CD8-positive, alpha-beta memory T cell (primary cell): ENCODE data around the gene ABO. TPM values are rescaled to one million over a fixed set of nuclear protein-coding genes. Genes with fewer than 3 reads are reported as not detected.
"Not testable (repeated sequence)": the region's sequence is repeated elsewhere in the genome, so short reads cannot be mapped to it uniquely, and the experiment has no call there.

Experiments used
- CTCF ChIA-PET: fragments of 350-600 bp; sonication (Branson Sonifier 250); formaldehyde crosslinking; loops from one replicate; lab custom pipeline; 2021; ENCODE audit warnings: antibody characterized with exemption; lab: Charles Lee
- POLR2A ChIA-PET: fragments of 350-600 bp; sonication (Branson Sonifier 250); formaldehyde crosslinking; loops from one replicate; lab custom pipeline; 2021; ENCODE audit warnings: antibody characterized with exemption; lab: Charles Lee
- DNase-seq, 5 donors: peaks; one replicate each; pipeline versions ENCODE4 v3.0.0 to v3.0.0-alpha.2; 2020 to 2022; ENCODE audit warnings: mixed read lengths in 1 of 5
- H3K27ac ChIP-seq: one replicate; pipeline ENCODE4 v1.7.0; 2013; ENCODE audit warnings: low read depth, mild to moderate bottlenecking, low read length, moderate library complexity
- H3K27me3 ChIP-seq: 2 replicates; pipeline ENCODE4 v1.7.0; 2013; ENCODE audit warnings: low read length, mild to moderate bottlenecking; ENCODE audit not compliant: insufficient read depth, poor library complexity, severe bottlenecking
- H3K36me3 ChIP-seq: 2 replicates; pipeline ENCODE4 v1.7.0; 2013; ENCODE audit warnings: mild to moderate bottlenecking, low read length, moderate library complexity; ENCODE audit not compliant: insufficient read depth
- H3K4me1 ChIP-seq: 2 replicates; pipeline ENCODE4 v1.7.0; 2013; ENCODE audit warnings: mild to moderate bottlenecking, low read length, moderate library complexity; ENCODE audit not compliant: insufficient read depth
- H3K4me3 ChIP-seq: 2 replicates; pipeline ENCODE4 v1.7.0; 2013; ENCODE audit warnings: mild to moderate bottlenecking, low read length
- H3K9me3 ChIP-seq: 2 replicates; pipeline ENCODE4 v1.7.0; 2013; ENCODE audit warnings: mild to moderate bottlenecking, low read length
- H3K27ac Mint-ChIP-seq, 8 donors: one replicate each; pipeline ENCODE4 v1.8.0; 2020 to 2021; ENCODE audit warnings: mixed read lengths in 8 of 8, mild to moderate bottlenecking in 6 of 8, inconsistent platforms in 3 of 8, moderate library complexity in 3 of 8
- H3K27me3 Mint-ChIP-seq, 2 donors: one replicate each; pipeline ENCODE4 v1.8.0; 2020 to 2021; ENCODE audit warnings: mixed read lengths in 2 of 2, mild to moderate bottlenecking in 1 of 2, moderate library complexity in 1 of 2
- H3K36me3 Mint-ChIP-seq, 3 donors: one replicate each; pipeline ENCODE4 v1.8.0; 2020 to 2021; ENCODE audit warnings: mixed read lengths in 3 of 3, inconsistent platforms in 1 of 3, mild to moderate bottlenecking in 1 of 3
- H3K4me1 Mint-ChIP-seq, 3 donors: one replicate each; pipeline ENCODE4 v1.8.0; 2020 to 2021; ENCODE audit warnings: mixed read lengths in 3 of 3, inconsistent platforms in 1 of 3, mild to moderate bottlenecking in 1 of 3
- H3K4me3 Mint-ChIP-seq, 7 donors: one replicate each; pipeline ENCODE4 v1.8.0; 2020 to 2021; ENCODE audit warnings: mixed read lengths in 7 of 7, mild to moderate bottlenecking in 6 of 7, moderate library complexity in 4 of 7, inconsistent platforms in 2 of 7
- H3K9me3 Mint-ChIP-seq, 5 donors: one replicate each; pipeline ENCODE4 v1.8.0; 2020 to 2022; ENCODE audit warnings: mixed read lengths in 5 of 5, mild to moderate bottlenecking in 3 of 5, moderate library complexity in 2 of 5, inconsistent platforms in 1 of 5
- polyA plus RNA-seq: library from polyadenylated mRNA; unstranded; fragments of 300-500 nt; fragmentation: Illumina TruSeq; gene quantifications from one replicate; pipeline ENCODE4 v1.2.3, GENCODE V29; 2021
- total RNA-seq, 2 experiments: library from RNA; stranded (reverse); gene quantifications; one replicate each; pipeline ENCODE4 v1.2.3, GENCODE V29; 2021

The ABO gene
- total and polyA plus RNA-seq, 3 experiments from 2014 or later = not detected

GRCh38 chr9:133234577-133235322 is 40.3 kb downstream of the ABO start:
- Histone ChIP-seq H3K4me1 (peaks cover 13% of the 10 kb centered on the region), H3K27ac (no peak overlapping the region), H3K27me3 (no peaks in the 10 kb centered on the region), H3K4me3 (no peak overlapping the region), H3K36me3 (no peaks in the 10 kb centered on the region), H3K9me3 (no peaks in the 10 kb centered on the region)
- Mint-ChIP-seq H3K9me3 (no peaks in the 10 kb centered on the region), H3K27ac (no peak overlapping the region), H3K4me3 (no peak overlapping the region), H3K4me1 (peaks cover 0 to 13% (median 4%) of the 10 kb centered on the region in 3 donors), H3K27me3 (peaks cover 7 to 31% of the 10 kb centered on the region in 2 donors), H3K36me3 (no peaks in the 10 kb centered on the region)
- CTCF ChIA-PET = no interaction called here
- DNase-seq = no peak
- POLR2A ChIA-PET = no interaction called here

DNA sequence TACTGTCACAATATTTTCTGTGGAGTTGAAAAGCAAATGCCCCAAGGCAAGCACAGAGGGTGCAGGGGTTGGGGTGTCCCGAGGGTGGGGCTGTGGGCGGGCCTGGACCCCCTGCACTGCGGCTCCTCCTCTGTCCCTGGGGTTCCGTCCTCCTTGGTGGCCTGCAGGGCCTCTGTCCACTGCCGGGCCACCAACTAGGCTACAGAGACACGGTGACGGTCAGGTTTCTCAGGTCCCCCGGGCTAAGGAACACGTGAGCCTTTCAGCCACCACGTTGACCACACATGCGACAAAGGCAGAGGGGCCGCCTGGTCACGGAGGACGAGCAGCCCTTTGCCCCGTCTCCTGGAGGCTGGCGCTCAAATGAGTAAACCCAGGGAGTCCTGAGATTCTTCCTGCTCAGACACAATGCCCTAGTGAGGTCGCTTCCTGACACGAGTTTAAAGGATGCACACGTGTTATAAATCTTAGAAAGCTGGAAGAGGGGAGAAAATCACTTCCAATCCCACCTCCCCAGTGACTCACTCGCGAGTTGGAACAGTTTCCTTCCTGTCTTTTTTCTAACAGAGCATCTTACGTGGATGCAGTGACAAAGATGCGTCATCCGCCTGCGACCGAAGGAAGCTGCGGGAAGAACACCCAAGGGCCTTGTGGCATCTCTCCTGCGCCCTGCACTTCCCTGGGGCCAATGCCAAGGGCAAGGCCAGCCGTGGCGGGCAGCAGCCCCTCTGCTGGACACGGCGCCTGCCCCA is 41.1 kb downstream of the ABO start:
- no peaks in the 10 kb centered on the region for H3K36me3 Mint-ChIP-seq
- H3K27me3 Mint-ChIP-seq = peaks cover 8 to 24% of the 10 kb centered on the region in 2 donors
- H3K4me3 Mint-ChIP-seq = no peak overlapping the region
- no peak overlapping the region for H3K4me3 ChIP-seq
- peaks cover 4% of the 10 kb centered on the region for H3K4me1 ChIP-seq
- H3K27me3 ChIP-seq = no peaks in the 10 kb centered on the region
- CTCF ChIA-PET = no interaction called here
- H3K9me3 ChIP-seq = no peaks in the 10 kb centered on the region
- H3K36me3 ChIP-seq = no peaks in the 10 kb centered on the region
- peak overlapping the region in 1 of 8 donors; percentile 14 for H3K27ac Mint-ChIP-seq
- no peaks in the 10 kb centered on the region for H3K9me3 Mint-ChIP-seq
- DNase-seq = no peak
- H3K27ac ChIP-seq = no peak overlapping the region
- H3K4me1 Mint-ChIP-seq = peaks cover 0 to 10% (median 2%) of the 10 kb centered on the region in 3 donors
- POLR2A ChIA-PET = no interaction called here

GRCh38 chr9:133231934-133232568 is 43.0 kb downstream of the ABO start:
- H3K4me1 Mint-ChIP-seq, H3K4me3 ChIP-seq, DNase-seq, H3K4me3 Mint-ChIP-seq, CTCF ChIA-PET, H3K36me3 Mint-ChIP-seq, H3K27me3 ChIP-seq, H3K27ac ChIP-seq, H3K36me3 ChIP-seq, H3K4me1 ChIP-seq, POLR2A ChIA-PET, H3K9me3 ChIP-seq, H3K9me3 Mint-ChIP-seq, H3K27me3 Mint-ChIP-seq: not testable (repeated sequence)
- H3K27ac Mint-ChIP-seq = peak overlapping the region in 1 of 8 donors; percentile 57

- H3K4me1 Mint-ChIP-seq, H3K4me1 ChIP-seq, H3K27me3 ChIP-seq, DNase-seq, H3K4me3 ChIP-seq, POLR2A ChIA-PET, H3K36me3 ChIP-seq, CTCF ChIA-PET, H3K27me3 Mint-ChIP-seq, H3K9me3 ChIP-seq, H3K27ac Mint-ChIP-seq, H3K27ac ChIP-seq, H3K4me3 Mint-ChIP-seq, H3K36me3 Mint-ChIP-seq, H3K9me3 Mint-ChIP-seq: not testable (repeated sequence)
Observed at GRCh38 chr9:133230514-133230913, 44.5 kb downstream of the ABO start.

DNA sequence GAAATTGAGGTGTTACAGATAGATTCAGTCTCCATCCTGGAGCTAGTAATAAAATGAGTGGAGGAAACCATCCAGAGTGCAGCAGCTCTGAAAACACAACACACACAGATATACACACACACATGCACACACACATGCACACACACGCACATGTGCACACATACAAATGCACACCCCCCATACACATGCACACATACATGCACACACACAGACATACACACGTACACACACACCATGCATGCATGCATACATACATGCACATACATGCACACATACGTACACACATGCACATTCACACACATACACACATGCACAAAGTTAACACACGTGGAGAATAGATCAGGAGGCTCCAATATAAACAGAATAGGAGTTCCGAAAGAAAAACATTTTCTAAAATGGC is 44.9 kb downstream of the ABO start:
- no peaks in the 10 kb centered on the region for H3K4me1 ChIP-seq
- Mint-ChIP-seq H3K27ac (no peak overlapping the region), H3K4me1 (no peaks in the 10 kb centered on the region), H3K36me3 (no peaks in the 10 kb centered on the region), H3K27me3 (peaks cover 1 to 4% of the 10 kb centered on the region in 2 donors), H3K9me3 (no peaks in the 10 kb centered on the region), H3K4me3 (no peak overlapping the region)
- H3K27me3 ChIP-seq = no peaks in the 10 kb centered on the region
- DNase-seq = no peak
- POLR2A ChIA-PET = no interaction called here
- CTCF ChIA-PET = no interaction called here
- no peaks in the 10 kb centered on the region for H3K9me3 ChIP-seq
- no peak overlapping the region for H3K4me3 ChIP-seq
- no peaks in the 10 kb centered on the region for H3K36me3 ChIP-seq
- H3K27ac ChIP-seq = no peak overlapping the region

DNA sequence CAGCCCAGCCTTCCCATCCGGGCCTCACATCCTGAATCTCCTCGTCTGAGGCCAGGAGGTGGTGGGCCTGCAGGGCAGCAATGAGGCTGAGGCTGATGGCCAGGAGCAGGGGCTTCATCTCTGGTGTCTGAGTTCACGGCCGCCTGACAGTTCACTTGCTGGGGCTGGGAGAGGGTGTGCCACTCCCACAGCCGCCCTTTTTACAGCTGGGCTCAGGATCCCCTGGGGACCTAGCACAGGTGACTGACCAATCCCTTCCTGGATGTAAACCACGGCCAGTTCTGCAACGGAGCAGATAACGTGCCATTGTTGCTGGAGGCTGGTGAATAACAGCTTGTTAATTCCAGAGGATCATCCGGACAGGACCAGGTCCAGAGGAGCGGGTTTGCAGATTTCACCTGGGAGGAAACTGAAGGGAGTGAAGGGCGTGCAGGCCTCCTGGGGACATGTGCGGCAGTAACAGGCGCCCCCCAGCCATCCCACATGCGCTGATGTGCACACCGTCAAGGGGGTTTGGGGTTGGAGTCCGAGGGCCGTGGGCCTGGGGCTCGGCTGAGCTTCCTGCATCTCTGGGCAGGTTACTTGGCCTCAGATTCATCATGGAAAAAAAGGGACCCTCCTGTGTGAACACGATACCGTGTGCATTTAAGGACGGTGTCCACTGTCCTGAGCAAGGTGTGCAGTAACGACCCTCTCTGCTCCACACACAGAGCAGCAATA is 46.4 kb downstream of the ABO start:
- H3K27me3 Mint-ChIP-seq, H3K36me3 Mint-ChIP-seq, H3K36me3 ChIP-seq, H3K27ac ChIP-seq, H3K4me3 ChIP-seq, H3K27ac Mint-ChIP-seq, H3K9me3 ChIP-seq, DNase-seq, H3K4me1 Mint-ChIP-seq, CTCF ChIA-PET, H3K9me3 Mint-ChIP-seq, H3K4me3 Mint-ChIP-seq, H3K4me1 ChIP-seq, H3K27me3 ChIP-seq, POLR2A ChIA-PET: not testable (repeated sequence)

DNA sequence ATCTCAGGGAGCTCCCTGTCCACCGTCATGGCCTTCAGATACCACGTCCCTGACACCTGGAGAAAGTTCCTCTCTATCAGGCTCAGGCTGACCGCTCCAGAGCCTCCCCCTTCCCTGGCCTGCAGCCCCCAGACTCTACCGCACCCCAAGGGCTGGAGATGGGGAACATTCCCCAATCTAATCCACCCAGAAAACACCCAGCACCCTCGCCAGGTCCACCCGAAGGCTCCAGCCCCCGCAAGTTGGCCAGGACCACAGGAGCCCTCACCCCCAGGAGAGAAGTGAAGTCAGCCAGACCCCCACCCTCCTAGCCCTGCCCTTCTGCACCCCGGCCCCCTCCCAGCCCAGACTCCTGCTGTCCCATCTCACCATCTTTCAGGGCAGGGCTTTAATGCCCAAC is 47.0 kb downstream of the ABO start:
- H3K27me3 Mint-ChIP-seq = peaks cover 3 to 11% of the 10 kb centered on the region in 2 donors
- H3K27ac Mint-ChIP-seq, POLR2A ChIA-PET, H3K4me1 ChIP-seq, H3K4me3 Mint-ChIP-seq, H3K36me3 Mint-ChIP-seq, CTCF ChIA-PET, H3K9me3 Mint-ChIP-seq, H3K4me1 Mint-ChIP-seq, DNase-seq, H3K27ac ChIP-seq, H3K9me3 ChIP-seq, H3K4me3 ChIP-seq, H3K27me3 ChIP-seq, H3K36me3 ChIP-seq: not testable (repeated sequence)
